K562 (cell line): ENCODE results near the gene CPT1B. TPM values are rescaled to one million over a fixed set of nuclear protein-coding genes. Genes with fewer than 3 reads are reported as not detected.

Experiments
- ATAC-seq: fragments of 200-7000 bp; cut with Tn5 transposase; 3 replicates; pipeline ENCODE4 v1.9.1; 2020; ENCODE audit warnings: moderate library complexity
- BruUV-seq: library from RNA; stranded (reverse); fragments of 400-500 nt; replicated peaks from 2 replicates; lab custom pipeline; 2021; lab: Mats Ljungman, UMichigan
- CTCF ChIA-PET: fragments of 300-600 bp; formaldehyde crosslinking; extraction: SDS; loops from one replicate; lab custom pipeline; 2021; ENCODE audit warnings: low intra/inter-chr PET ratio; lab: Yijun Ruan, JAX
- POLR2A ChIA-PET: fragments of 300-600, 350-650 bp; sonication (Branson Sonifier 250); formaldehyde crosslinking; extraction: SDS; loops from one replicate; lab custom pipeline; 2021; ENCODE audit warnings: antibody characterized with exemption, inconsistent platforms; lab: Yijun Ruan, JAX
- DNase-seq, 4 experiments: peaks; one replicate each; pipeline versions ENCODE4 v3.0.0 to v3.0.0-alpha.2; 2011 to 2018; ENCODE audit warnings: low spot score in 3 of 4, mixed read lengths in 3 of 4; ENCODE audit errors: extremely low read depth in 1 of 4
- FAIRE-seq: peaks from 2 replicates; lab custom pipeline; 2011; peaks lifted over from hg19 to GRCh38; lab: Jason Lieb, UNC
- H2AFZ ChIP-seq: 2 replicates; pipeline ENCODE4 v1.6.0; 2011; ENCODE audit warnings: low read depth, low read length, control low read depth, inconsistent platforms
- H3K27ac ChIP-seq: fragments of 200-600 bp; 3 replicates; pipeline ENCODE4 v1.8.0; 2011; ENCODE audit warnings: low read depth, mild to moderate bottlenecking, control low read depth, inconsistent platforms, low read length, moderate library complexity, mixed read lengths; ENCODE audit errors: extremely low read depth
- H3K27me3 ChIP-seq, 2 experiments: fragments of 300-600 bp in 1 of 2; 2 replicates in 1 of 2; 3 replicates in 1 of 2; pipeline versions ENCODE4 v1.6.0 to v1.8.0; 2011; ENCODE audit warnings: inconsistent platforms in 2 of 2, low read length in 2 of 2, mild to moderate bottlenecking in 1 of 2, mixed read lengths in 1 of 2, moderate library complexity in 1 of 2; ENCODE audit not compliant: control insufficient read depth in 2 of 2, insufficient read depth in 2 of 2
- H3K36me3 ChIP-seq: fragments of 300-600 bp; 3 replicates; pipeline ENCODE4 v1.8.0; 2011; ENCODE audit warnings: mild to moderate bottlenecking, low read length, inconsistent platforms; ENCODE audit not compliant: control insufficient read depth, insufficient read depth
- H3K4me1 ChIP-seq, 2 experiments: fragments of 200-600 bp in 1 of 2; replicated peaks in 1 of 2; 2 replicates in 1 of 2; 3 replicates in 1 of 2; pipeline versions ENCODE4 v1.5.1 to v1.8.0; 2011; ENCODE audit warnings: inconsistent platforms in 2 of 2, low read length in 2 of 2, mild to moderate bottlenecking in 1 of 2, mixed read lengths in 1 of 2, moderate library complexity in 1 of 2; ENCODE audit not compliant: control insufficient read depth in 2 of 2, insufficient read depth in 2 of 2
- H3K4me2 ChIP-seq: 2 replicates; pipeline ENCODE4 v1.6.1; 2011; ENCODE audit warnings: low read length, control low read depth, inconsistent platforms, mixed read lengths; ENCODE audit not compliant: insufficient read depth
- H3K4me3 ChIP-seq: fragments of 200-600 bp; sonication (generic), shearing (Covaris generic); 2 replicates; pipeline ENCODE4 v1.5.1; 2016; ENCODE audit warnings: control low read depth, inconsistent platforms
- H3K79me2 ChIP-seq: fragments of 200-600 bp; 3 replicates; pipeline ENCODE4 v1.8.0; 2011; ENCODE audit warnings: low read length, inconsistent platforms; ENCODE audit not compliant: control insufficient read depth, insufficient read depth
- H3K9ac ChIP-seq, 2 experiments: 2 replicates each; pipeline versions ENCODE4 v1.6.0 to v1.6.1; 2011; ENCODE audit warnings: low read depth in 2 of 2, low read length in 2 of 2, control low read depth in 1 of 2, inconsistent platforms in 1 of 2, mild to moderate bottlenecking in 1 of 2, mixed read lengths in 1 of 2; ENCODE audit not compliant: insufficient read depth in 1 of 2
- H3K9me1 ChIP-seq: one replicate; pipeline ENCODE4 v1.6.0; 2011; ENCODE audit warnings: inconsistent platforms, mild to moderate bottlenecking, low read length, moderate library complexity; ENCODE audit not compliant: control insufficient read depth, insufficient read depth
- H3K9me3 ChIP-seq: replicated peaks from 2 replicates; pipeline ENCODE4 v1.5.1; 2011; ENCODE audit warnings: low read depth, low read length, inconsistent platforms; ENCODE audit not compliant: control insufficient read depth, insufficient read depth
- H4K20me1 ChIP-seq: replicated peaks from 2 replicates; pipeline ENCODE4 v1.6.1; 2011; ENCODE audit warnings: low read length, inconsistent platforms, mixed read lengths; ENCODE audit not compliant: control insufficient read depth, insufficient read depth
- ADNP ChIP-seq: fragments of 200-800 bp; sonication (Bioruptor generic); IDR thresholded peaks from 2 replicates; pipeline ENCODE4 v1.6.1; 2016; ENCODE audit warnings: missing genetic modification characterization, missing compliant biosample characterization
- CREBBP ChIP-seq: IDR thresholded peaks from one replicate; pipeline ENCODE4 v1.6.1; 2012; ENCODE audit warnings: low read depth, mild to moderate bottlenecking, control low read depth, inconsistent platforms, low read length
- EWSR1 ChIP-seq: fragments of 450-650 bp; IDR thresholded peaks from 2 replicates; pipeline ENCODE4 v1.6.1; 2018; ENCODE audit warnings: borderline replicate concordance, mild to moderate bottlenecking, low read depth, moderate library complexity; ENCODE audit not compliant: partially characterized antibody
- EZH2 ChIP-seq: IDR thresholded peaks from 2 replicates; pipeline ENCODE4 v1.6.1; 2012; ENCODE audit warnings: low read depth, mild to moderate bottlenecking, inconsistent platforms, low read length, borderline replicate concordance
- HDAC2 ChIP-seq: fragments of 450-650 bp; IDR thresholded peaks from 2 replicates; pipeline ENCODE4 v1.6.1; 2016; ENCODE audit warnings: mild to moderate bottlenecking
- HDAC3 ChIP-seq: fragments of 450-650 bp; IDR thresholded peaks from 2 replicates; pipeline ENCODE4 v1.6.1; 2018; ENCODE audit warnings: borderline replicate concordance, mild to moderate bottlenecking, moderate library complexity; ENCODE audit not compliant: partially characterized antibody
- HOXB6 ChIP-seq: fragments of 250-450 bp; sonication (Bioruptor Pico); IDR thresholded peaks from 2 replicates; pipeline ENCODE4 v1.5.1; 2022; ENCODE audit warnings: mild to moderate bottlenecking, borderline replicate concordance
- KDM4B ChIP-seq, 2 experiments: fragments of 450-650 bp in 1 of 2; sonication (generic) in 1 of 2; IDR thresholded peaks; 2 replicates each; pipeline ENCODE4 v1.6.1; 2016 to 2017; ENCODE audit warnings: borderline replicate concordance in 2 of 2, antibody characterized with exemption in 1 of 2, low read depth in 1 of 2, mild to moderate bottlenecking in 1 of 2
- MLLT1 ChIP-seq, 2 experiments: fragments of 450-650 bp; IDR thresholded peaks; 2 replicates each; pipeline ENCODE4 v1.6.1; 2016
- POLR2AphosphoS2 ChIP-seq: IDR thresholded peaks from 2 replicates; pipeline ENCODE4 v1.6.1; 2012; ENCODE audit warnings: low read length, improper control_type of control experiment
- SP1 ChIP-seq: sonication (generic); formaldehyde crosslinking; IDR thresholded peaks from 2 replicates; pipeline ENCODE4 v1.8.1; 2022; ENCODE audit warnings: mild to moderate bottlenecking, missing genetic modification reagents
- SRSF3 ChIP-seq: fragments of 200-400 bp; formaldehyde crosslinking; IDR thresholded peaks from 2 replicates; pipeline ENCODE4 v1.6.1; 2016; ENCODE audit warnings: mild to moderate bottlenecking, low read length, moderate library complexity; ENCODE audit not compliant: insufficient read depth
- TCFL5 ChIP-seq: fragments of 250-450 bp; sonication (Bioruptor Pico); conservative IDR thresholded peaks from 2 replicates; pipeline ENCODE4 v1.6.1; 2021; ENCODE audit warnings: mild to moderate bottlenecking, moderate library complexity, matching md5 sums
- TRIM28 ChIP-seq: fragments of 450-650 bp; IDR thresholded peaks from 2 replicates; pipeline ENCODE4 v1.6.1; 2017
- TSHZ1 ChIP-seq: fragments of 250-450 bp; sonication (Bioruptor Pico); IDR thresholded peaks from 2 replicates; pipeline ENCODE4 v1.4.0; 2020; ENCODE audit warnings: mild to moderate bottlenecking, moderate library complexity
- ZNF12 ChIP-seq: sonication (generic); formaldehyde crosslinking; IDR thresholded peaks from 2 replicates; pipeline ENCODE4 v1.4.0; 2020; ENCODE audit warnings: mild to moderate bottlenecking, missing genetic modification reagents
- WGBS: fragments of 100-300 bp; shearing (Covaris generic); methylation state at CpG from one replicate; pipeline ENCODE4 v1.1.6; 2016; ENCODE audit warnings: low coverage, mixed read lengths; ENCODE audit not compliant: insufficient coverage; ENCODE audit errors: missing lambda C conversion rate; 5-methylcytosine and 5-hydroxymethylcytosine counted together
- in situ Hi-C: fragments of 300-500 bp; cut with MboI; formaldehyde crosslinking; loops from 4 replicates; pipeline ENCODE4 v1.15.0; 2018; ENCODE audit warnings: inconsistent platforms, mixed read lengths
- intact Hi-C: fragments of 100-400 bp; cut with micrococcal nuclease; formaldehyde crosslinking; loops from 2 replicates; pipeline ENCODE4 v1.14.2; 2022
- polyA plus RNA-seq, 8 experiments: library from polyadenylated mRNA; depleted of rRNA in 4 of 8; stranded (reverse) in 5 of 8; unstranded in 3 of 8; fragments of >200 nt; fragmentation: Nextera tagmentation in 2 of 8; fragmentation: Illumina TruSeq in 1 of 8; extraction: Ambion mirVana in 2 of 8; extraction: Trizol in 1 of 8; gene quantifications; 2 replicates each; pipeline versions ENCODE4 v1.2.1 to v1.2.3, GENCODE V29; 2011 to 2014; ENCODE audit warnings: inconsistent platforms in 1 of 8, missing spikeins in 1 of 8
- total RNA-seq, 7 experiments: library from RNA; depleted of rRNA in 6 of 7; stranded (reverse); fragments of >200 nt in 6 of 7; fragmentation: Illumina TruSeq in 2 of 7; extraction: Trizol in 2 of 7; gene quantifications; 2 replicates each; pipeline versions ENCODE4 v1.2.1 to v1.2.3, GENCODE V29; 2011 to 2021; ENCODE audit warnings: low replicate concordance in 1 of 7

Gene CPT1B
- total and polyA plus RNA-seq, 9 of the 15 experiments (the other 6 are each of a cell fraction or from before 2014, with no cell fraction given) = 0.35 to 6.1 (median 2.6) TPM

DNA sequence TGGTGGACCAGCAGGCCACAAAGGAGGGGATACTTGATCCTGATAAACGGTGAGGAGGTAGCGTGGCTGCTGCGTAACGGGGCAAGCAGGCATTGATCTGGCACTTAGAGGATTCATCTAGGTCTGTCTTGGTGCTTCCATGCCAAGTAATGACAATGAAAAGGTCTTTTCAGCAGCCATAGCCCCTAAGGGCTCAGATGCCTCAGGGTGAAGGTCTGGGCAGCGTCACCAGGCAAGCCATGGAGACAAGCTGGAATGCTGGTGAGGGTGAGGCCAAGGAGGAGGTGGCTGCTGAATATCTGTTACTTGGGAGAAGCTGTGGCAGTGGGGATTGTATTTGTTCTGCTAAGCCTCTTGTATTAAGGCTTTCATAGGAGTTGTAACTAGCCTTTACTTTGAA lies 9.2 kb upstream of the CPT1B start:
- ATAC-seq (no peak), FAIRE-seq (no peak), DNase-seq (no peak)
- H3K4me1 ChIP-seq = peaks cover 10% of the 10 kb centered on the region in 2 experiments; a peak in 4 of 5 replicates
- peaks cover 0 to 4% of the 10 kb centered on the region in 2 experiments; a peak in 2 of 5 replicates for H3K27me3 ChIP-seq
- H3K9me1 ChIP-seq = no peaks in the 10 kb centered on the region
- in situ Hi-C loops (no loop called here), intact Hi-C loops (no loop called here)
- no TSS peak for BruUV-seq
- H3K36me3 ChIP-seq = no peaks in the 10 kb centered on the region
- ChIA-PET POLR2A (interaction anchor here (2.7 kb wide), 1 partner anchor 21 kb away, joined by 8 read pairs; no protein-coding TSS in a partner anchor), CTCF (no interaction called here)
- H3K79me2 ChIP-seq = no peaks in the 10 kb centered on the region
- H4K20me1 ChIP-seq = no peaks in the 10 kb centered on the region
- no peak overlapping the region for H3K27ac ChIP-seq
- 24% methylated on average over 5 of the region's 5 CpGs for WGBS
- no peak overlapping the region for H3K4me3 ChIP-seq
- H3K9me3 ChIP-seq = no peaks in the 10 kb centered on the region
- no peak overlapping the region for H3K4me2 ChIP-seq
- TF ChIP-seq HDAC3 = no peak
- no peak for TF ChIP-seq KDM4B (IDR thresholded peaks at IDR 0.05; ENCODE audit: borderline replicate concordance in 2 of 2, low read depth in 1 of 2)
- no peak for TF ChIP-seq TCFL5 (CRISPR knock-in tag)
- no peak for TF ChIP-seq MLLT1 (IDR thresholded peaks at IDR 0.05)
- TF ChIP-seq POLR2AphosphoS2 = no peak
- no peak for TF ChIP-seq EZH2
- no peak for TF ChIP-seq TRIM28
- no peak for TF ChIP-seq SP1 (CRISPR knock-in tag)
- TF ChIP-seq ZNF12 = no peak
- TF ChIP-seq HOXB6 = no peak
- no peak for TF ChIP-seq CREBBP
- no peak for TF ChIP-seq HDAC2
- TF ChIP-seq SRSF3 = no peak
- no peak for TF ChIP-seq ADNP (tag)
- TF ChIP-seq TSHZ1 = no peak
- no peak for TF ChIP-seq EWSR1
- no peak overlapping the region for H2AFZ ChIP-seq
- H3K9ac ChIP-seq = no peak overlapping the region
